HG03159 (cell line): ENCODE data around the gene TYMP.
A peak's percentile ranks its signal among the peaks of the same experiment; 100 is the strongest.

ENCODE experiments used
- ATAC-seq: cut with Tn5 transposase; IDR thresholded peaks from one replicate; pipeline ENCODE4 v1.9.1; 2021; ENCODE audit warnings: mild to moderate bottlenecking, moderate library complexity; ENCODE audit not compliant: unreplicated experiment

The TYMP gene

DNA sequence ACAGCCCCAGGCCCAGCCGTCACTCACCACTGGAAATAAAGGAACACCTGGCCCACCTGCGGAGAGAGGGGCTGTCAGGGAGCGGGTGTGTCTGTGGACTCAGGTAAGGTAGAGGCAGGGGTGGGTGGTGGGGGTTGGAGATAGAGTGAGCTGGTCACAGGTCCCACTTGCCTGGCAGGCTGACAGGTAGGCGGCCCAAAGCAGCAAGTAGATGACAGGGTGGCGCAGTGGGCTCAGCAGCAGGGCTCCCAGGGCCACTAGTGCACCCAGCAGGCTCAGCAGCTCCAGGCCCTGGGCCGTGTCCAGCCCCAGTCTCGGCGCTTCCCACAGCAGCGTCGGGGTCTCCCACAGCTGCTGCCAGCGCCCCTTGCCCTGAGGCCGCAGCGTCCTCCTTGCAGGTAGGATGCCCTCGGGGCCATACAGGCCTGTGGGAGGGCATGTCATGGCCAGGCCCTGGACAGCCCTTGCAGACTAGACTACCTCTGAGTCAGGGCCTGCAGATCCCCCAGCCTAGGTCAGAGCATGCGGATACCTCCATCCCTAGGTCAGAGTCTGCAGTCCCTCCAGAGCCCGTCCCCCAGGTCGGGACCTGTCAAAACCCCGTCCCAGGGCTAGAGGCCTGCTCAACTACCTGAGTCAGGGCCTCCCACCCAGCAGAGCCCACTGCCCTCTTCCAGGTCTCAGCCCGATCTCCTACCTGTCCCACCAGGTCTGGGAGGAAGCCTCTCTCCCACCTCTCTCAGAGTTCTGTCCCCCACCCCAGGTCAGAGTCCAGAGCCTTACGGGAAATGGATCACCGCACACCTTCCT is 23.0 kb downstream of the TYMP start:
- ATAC-seq = peak; percentile 3

DNA sequence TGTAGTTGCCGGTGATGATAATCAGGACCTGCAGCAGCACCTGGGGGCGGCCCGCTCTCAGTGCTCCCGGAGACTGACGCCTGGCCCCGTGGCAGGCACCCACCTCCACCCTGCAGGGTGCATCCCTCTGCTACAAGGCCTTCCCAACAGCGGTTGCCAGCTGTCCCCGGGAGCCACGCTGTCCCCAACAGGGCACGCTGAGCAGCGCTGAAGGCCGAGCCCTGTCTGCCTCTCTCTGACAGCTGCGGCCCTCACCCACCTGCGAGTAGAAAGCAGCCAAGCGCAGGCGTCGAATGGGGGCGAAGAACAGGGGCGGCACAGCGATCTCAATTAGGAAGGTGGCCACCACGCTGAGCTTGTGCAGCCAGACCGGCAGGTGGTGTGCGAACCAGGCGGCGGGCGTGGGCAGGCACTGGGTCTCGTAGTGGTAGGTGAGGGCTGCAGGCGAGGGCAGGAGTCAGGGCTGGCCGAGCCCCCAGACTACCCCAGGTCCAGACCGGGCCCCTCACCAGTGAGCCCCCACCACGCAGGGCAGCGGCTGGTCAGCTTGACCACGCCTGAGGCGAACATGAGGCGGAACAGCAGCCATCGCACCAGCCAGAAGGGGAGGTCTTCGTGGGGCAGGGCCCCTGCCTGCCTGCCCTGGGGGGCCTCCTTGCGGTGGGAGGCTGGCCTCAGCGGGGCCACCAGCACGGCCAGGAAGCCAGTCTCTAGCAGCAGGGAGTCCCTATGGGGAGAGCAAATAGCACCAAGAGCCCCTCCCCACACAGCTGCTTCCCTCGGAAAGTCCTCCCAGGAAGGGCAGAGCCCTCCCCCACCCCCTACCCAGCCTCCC is 23.8 kb downstream of the TYMP start:
- ATAC-seq = no peak

DNA sequence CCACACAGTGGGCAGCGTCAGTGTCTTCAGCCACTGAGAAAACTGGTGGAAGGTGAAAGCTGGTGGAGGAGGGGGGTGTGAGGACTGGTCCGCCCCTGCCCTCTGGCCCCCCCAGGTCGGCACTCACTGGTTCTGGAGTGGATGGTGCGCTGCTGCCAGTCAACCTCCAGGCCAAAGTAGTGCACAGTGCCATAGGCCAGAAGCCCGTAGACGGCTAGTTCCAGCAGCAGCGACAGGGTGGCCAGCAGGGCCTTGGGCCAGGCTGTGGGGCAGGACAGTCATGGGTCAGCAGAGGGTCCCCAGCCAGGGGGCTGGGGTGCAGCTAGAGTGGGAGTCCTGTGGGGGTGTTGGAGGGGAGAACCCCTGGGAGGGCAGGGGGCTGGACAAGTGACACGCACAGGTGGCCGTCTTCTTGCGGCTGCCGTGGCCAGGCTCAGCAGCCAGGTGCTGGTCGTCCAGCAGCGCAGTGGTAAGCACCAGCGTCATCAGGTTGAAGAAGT is 24.5 kb downstream of the TYMP start:
- ATAC-seq = no peak

DNA sequence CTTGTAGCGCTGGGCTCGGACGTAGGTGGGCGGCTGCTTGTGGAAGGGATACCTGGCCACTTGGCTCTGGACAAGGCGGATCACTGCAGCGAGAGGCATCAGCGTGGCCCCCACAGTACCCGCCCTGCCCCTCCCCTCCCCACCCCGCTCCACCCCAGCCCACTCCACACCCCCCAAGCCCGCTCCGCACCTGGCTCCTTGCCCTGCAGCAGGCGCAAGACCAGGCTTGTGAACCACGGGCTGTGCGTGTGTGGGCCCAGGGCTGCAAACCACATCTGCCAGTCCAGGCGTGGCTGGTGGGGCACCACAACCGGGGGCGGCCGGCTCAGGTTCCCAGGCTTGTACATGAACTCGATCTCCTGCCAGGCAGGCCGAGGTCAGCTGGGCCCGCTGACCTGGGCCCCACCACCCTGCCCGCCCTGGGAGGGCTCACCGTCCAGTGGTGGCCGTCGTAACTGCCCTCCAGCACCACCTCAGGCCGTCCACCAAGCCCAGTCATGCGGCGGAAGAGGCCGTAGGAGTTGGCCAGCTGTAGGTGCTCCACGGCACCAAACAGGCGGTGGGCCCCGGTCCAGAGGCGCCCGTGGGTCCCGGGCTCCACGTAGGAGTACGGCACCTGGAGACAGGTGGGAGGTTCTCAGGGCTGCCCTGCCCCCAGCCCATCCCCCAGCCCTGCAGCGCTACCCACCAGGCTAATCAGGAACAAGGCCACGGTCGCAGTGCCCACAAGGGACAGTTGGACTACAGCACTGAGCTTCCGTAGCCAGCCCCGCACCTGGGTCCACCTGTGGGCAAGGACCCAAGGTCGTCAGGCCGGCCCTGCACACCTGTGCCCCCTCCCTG is 25.2 kb downstream of the TYMP start:
- no peak for ATAC-seq

DNA sequence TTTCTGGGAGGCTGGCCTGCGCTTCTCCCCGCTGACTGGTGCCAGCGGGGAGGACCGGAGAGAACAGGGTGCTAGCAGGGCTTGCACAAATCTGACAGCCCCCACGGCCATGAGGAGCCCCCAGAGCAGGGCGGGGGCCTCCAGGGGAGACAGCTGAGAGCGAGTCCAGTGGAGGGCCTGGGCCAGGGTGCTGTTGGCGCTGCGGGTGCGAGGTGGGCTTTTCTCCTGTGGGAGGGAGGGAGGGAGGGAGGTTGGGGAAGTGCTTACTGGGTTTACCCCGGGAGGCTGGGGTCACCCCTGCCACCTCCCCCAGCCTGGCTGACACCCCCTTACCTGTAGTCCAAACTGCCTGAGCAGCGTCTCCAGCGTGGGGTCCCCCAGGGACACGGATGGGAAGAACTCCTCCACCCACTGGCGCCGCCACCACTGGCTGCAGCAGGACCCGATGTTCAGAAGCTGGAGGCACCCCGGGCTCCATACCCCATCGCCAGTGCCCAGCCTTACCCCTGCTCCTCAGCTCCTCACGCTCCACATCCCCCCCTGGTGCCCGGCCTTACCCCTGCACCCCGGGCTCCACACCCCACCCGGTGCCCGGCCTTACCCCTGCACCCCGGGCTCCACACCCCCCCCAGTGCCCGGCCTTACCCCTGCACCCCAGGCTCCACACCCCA is 26.2 kb downstream of the TYMP start:
- ATAC-seq = no peak

DNA sequence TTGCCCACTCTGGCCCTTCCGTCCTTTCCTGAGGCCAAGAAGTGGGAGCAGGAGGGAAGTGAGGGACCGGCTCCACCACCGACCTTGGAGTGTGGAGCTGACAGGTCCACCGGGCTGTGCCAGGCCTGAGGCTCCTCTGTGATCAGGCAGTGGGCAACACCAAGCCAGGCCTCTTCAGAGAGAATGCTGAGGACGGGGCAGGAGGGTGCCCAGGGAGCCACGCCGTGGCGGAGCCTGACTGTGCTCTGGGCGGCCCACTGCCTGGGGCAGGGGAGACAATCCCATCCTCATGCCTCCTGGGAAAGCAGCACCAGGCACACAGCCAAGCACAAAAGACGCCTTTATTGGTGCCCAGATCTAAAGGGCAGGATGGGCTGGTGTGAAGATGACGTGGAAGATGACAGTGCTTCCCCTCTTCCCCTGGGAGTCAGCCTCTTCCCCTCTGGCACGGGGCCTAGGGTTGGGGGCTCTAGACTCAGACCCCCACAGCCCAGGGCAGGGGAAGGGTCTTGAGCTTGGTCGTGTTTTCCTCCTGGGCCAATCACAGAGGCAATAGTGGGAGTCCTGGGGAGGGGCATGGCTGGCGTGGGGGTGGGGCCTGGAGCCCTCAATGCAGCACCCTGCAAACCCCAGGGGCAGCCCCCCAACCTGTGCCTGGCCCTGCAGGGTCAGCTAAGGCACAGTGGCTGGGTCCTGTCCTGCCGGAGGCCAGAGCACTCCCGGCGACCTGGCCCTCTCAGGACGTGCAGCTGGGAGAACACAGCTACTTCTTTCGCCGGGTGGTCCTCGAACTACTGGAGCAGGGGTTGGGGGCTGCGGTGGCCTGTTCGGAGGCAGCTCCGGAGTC is 27.0 kb downstream of the TYMP start:
- ATAC-seq = no peak

DNA sequence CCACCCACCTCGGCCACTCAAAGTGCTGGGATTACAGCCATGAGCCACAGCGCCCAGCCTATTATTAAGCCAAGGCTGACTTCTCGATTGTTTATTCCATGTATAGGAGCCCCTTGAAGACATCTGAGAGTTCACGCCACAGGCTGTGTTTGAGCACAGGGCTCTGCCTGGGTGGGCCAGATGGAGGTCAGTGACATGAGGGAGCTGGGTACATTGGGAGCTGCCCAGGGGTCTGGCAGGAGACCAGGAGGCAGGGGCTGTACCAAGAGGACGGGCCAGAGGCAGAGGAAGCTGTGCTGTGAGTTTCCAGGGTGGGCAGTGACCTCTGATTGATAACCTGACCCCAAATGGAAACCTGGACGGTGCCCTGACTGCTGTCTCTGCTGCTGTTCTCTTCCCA is 27.7 kb downstream of the TYMP start:
- ATAC-seq = no peak

DNA sequence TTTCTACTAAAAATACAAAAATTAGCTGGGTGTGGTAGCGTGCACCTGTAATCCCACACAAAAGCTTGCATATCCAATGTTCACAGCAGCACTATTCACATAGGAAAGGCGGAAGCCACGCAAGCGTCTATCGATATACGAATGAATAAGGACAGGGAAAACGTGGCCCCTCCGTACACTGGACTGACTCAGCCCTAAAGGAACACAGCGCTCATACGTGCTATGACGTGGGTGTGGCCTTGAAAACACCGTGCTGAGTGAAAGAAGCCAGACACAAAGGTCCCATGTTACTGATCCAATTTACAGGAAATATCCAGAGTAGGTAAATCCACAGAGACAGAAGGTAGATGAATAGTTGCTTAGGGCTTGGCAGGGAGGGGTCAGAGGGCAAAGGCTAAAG is 29.4 kb downstream of the TYMP start:
- ATAC-seq = no peak

DNA sequence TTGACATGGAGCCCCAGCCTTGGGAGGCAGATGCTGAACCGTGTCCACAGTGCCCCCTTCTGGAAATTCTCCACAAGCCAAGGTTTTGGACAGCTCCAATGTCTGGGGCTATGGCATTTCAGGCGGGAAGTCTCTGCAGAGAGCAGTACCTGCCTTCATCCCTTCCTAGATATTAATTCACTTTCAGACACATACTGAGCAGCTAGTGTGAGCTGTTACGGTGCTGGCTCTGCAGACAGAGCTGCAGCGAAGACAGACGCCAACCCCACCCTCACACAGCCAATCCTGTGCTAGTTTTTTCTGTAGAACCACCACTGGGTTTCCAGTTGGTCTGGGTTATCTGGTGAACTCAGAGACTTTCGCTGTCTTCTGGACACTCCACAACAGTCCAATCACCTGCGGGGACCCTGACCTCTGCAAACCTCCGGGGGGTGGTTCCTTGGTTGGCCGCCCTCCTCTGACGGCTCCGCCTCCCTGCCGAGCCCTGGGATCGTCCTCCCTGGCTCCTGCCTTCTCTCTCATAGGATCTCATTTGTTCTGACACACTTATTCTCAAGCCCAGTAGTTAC is 31.4 kb downstream of the TYMP start:
- no peak for ATAC-seq

DNA sequence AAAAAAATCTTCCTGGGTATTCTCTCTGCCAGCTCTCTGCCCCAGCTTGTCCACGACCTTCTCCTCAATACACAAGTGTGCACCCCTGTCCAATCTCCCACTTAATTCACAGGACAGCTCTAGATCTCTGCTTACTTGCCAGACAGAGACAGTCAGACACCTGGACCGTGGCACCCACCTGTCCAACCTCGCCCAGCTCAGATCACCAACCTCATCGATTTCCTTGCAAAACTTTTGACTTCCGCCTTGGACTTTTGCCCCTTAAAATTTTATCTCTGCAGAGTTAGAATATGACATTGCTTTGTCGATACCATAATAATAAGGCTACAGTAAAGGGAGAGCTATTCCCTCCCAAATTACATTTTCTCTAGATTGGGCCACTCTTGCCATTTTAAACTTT is 32.7 kb downstream of the TYMP start:
- ATAC-seq = no peak

DNA sequence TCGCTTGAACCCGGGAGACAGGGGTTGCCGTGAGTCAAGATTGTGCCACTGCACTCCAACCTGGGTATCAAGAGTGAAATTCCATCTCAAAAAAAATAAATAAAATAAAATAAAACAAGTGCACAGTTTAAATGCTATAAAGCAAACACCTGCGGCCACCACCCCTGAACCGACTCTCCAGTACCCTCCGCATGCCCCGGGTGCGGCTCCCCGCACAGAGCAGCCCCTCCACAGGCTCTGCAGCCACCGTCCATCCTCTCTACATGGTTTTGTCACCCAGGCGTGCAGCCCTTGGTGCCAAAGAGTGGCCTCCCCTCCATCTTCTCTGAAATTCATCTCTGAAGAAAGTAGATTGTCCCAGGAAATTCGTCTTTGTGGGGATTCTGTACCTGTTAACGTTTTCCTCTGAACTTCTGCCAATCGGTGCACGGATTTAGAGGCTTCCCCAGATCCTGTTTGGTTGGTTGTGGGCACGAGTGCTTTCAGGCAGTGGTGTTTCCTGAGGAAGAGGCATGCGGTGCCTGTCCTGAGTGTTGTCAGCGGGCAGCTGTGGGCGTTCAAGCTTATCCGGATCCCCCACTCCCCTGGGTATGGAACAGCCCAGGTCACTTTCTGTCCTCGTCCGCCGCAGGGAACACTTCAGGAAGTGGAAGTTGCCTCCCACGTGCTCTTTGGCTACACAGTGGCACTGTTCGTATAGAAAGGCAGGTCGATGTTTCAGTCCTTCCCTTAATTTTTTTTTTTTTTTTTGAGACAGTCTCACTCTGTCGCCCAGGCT is 39.1 kb downstream of the TYMP start:
- no peak for ATAC-seq

DNA sequence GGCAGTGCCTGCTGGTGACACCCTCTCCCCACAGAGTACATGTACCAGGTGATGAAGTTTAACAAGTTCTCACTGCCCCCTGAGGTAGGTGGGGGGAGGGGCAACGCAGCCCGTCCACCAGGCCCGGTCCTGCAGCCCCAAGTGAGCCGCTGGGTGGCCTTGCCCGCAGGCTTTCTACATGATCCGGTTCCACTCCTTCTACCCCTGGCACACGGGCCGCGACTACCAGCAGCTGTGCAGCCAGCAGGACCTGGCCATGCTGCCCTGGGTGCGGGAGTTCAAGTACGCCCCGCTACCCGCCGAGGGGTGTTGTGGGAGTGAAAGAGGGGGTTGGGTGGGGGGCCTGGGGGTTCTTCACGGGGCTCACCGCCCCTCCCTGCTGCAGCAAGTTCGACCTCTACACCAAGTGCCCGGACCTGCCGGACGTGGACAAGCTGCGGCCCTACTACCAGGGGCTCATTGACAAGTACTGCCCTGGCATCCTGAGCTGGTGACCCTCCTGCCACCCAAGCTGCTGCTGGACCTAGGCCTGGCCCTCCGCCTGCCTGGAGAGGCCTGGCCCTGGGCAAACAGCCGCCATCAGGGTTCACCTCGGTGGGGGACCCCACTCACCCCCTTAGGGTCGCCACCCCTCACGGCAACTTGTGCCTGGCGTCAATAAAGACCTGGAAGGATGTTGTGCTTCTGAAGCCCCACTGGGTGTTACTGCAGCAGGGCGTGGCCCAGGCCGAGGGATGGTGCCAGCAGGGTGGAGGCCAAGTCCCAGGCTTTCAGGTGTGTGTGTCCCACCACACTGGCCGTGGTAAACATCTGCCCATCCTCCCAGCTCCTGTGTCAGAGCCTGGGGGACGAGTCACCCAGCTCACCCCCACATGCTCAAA is 40.2 kb downstream of the TYMP start:
- ATAC-seq = no peak

DNA sequence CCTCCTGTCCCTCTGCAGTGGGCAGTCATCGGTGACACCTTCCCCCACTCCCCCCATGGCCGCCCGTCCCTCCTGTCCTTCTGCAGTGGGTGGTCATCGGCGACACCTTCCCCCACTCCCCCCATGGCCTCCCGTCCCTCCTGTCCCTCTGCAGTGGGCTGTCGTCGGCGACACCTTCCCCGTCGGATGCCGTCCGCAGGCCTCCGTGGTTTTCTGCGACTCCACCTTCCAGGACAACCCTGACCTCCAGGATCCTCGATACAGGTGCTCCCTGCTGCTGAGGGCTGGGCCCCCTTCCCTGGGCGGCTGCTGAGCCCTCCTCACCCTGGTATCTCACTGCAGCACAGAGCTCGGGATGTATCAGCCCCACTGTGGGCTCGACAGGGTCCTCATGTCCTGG is 40.9 kb downstream of the TYMP start:
- no peak for ATAC-seq

DNA sequence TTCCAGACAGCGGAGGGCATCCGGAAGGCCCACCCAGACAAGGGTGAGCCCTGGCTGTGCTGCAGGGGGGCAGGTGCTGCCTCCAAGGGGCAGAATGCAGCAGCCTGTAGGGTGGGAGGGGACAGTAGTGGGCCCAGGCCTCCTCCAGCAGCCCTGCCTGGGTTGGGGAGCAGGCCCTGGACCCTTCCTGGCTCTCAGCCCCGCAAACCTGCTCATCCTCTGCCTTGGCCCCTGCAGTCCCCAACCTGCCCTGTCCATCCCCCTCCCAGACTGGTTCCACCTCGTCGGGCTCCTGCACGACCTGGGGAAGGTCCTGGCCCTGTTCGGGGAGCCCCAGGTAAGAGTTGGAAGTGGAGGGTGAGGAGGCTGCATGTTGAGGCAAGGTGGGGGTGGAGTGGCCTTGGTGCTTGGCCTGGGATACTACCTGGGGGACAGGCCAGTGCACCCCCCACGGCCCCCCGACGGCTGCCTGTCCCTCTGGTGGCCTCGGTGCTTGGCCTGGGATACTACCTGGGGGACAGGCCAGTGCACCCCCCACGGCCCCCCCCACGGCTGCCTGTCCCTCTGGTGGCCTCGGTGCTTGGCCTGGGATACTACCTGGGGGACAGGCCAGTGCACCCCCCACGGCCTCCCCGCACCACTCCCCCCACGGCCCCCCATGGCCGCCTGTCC is 41.7 kb downstream of the TYMP start:
- ATAC-seq = no peak

DNA sequence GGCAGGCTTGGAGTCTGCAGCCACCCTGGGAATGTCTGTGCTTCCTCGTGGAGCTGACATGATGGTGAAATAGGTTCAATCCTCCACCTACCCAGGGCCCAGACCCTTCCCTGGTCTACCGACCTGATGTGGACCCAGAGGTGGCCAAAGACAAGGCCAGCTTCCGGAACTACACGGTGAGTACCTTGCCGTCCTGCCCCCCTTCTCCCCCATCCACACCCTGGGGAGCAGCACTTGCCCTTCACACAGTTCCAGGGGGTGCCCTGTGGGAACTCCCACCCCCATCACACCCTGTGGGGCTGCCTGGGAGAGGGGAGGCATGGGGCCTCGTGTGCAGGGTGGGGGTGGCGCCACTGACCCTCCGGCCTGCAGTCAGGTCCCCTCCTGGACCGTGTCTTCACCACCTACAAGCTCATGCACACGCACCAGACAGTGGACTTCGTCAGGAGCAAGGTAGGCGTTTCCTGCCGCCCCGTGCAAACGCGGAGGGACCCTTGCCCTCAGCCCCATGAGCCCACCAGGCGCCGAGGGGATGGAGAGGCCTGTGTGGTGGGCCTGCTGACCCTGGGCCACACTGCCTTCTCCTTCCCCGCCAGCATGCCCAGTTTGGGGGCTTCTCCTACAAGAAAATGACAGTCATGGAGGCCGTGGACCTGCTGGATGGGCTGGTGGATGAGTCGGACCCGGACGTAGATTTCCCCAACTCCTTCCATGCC is 42.4 kb downstream of the TYMP start:
- no peak for ATAC-seq

DNA sequence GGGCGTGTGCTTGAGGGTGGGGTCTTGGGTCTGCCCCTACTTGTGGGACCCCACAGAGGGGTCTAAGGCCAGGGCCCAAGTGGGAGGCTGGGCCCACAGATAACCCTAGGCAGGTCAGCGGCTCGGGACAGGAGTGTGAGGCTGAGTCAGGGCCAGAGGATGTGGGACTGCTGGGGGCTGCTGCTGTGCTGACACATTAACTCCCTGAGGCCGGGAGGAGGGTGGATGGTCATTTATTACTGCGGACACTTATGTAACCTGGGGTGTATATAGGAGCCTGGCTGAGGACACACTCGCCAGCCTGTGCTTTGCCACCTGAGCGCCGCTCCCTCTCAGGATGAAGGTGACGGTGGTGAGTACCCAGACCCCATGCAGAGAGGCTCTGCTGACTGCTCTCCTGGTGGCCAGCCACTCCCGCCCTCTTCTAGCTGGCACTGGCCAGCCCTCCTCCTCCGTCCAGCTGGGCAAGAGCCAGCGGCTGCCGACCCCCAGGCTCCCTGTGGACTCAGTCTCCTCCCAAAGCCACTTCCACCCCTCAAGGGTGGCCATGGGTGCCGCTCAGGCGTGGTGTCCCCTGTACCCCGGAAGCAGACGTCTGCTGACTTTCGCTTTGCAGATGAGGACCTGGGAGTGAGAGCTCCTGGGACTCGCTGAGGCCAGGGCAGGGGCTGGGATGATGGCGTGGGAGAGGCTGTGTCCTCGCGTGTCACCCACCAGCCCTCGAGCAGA is 43.1 kb downstream of the TYMP start, which contains the start of gene MIOX:
Gene MIOX (plus strand): TSS at position 299 of the 729 bp plus-strand sequence. CDS start 39 bp downstream, at position 338.
- no peak for ATAC-seq
